HG03442 (cell line): ENCODE measurements around the gene PCAT6.
"Not testable (repeated sequence)": the region's sequence is repeated elsewhere in the genome, so short reads cannot be mapped to it uniquely, and the experiment has no call there.

ENCODE experiments used
- ATAC-seq: cut with Tn5 transposase; IDR thresholded peaks from one replicate; pipeline ENCODE4 v1.9.1; 2021; ENCODE audit warnings: mild to moderate bottlenecking, moderate library complexity; ENCODE audit not compliant: unreplicated experiment

PCAT6 gene

DNA sequence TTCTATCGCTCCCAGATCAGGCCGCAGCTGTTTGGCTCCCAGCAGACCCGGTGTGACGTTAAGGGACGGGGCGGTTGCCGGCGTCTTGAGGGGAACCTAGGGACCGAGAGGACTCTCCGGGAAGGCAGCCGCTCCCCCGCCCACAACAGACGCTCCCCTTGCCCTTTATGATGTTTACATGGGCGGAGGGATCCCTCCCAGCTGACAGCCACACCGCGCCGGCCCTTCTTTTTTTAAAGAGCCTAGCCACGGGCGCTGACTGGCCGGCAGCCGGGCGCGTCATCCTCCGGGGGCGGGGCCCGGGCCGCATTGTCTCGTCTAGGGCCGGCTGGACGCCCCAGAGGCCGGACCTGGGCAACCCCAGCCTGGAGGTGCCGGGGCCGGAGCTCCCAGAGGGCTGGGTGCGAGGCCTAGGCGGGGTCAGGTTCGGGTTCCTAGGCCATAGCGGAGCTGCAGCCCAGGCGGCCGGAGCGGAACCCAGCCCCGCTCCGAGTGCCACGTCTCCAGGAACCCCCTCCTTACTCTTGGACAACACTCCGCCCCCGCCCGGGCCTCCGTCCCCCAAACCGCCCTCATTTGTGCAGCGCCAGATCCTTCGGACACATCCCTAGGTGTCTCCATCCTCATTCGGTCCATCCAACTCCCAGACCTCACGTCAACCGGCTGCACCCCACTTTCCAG lies at the start of gene PCAT6:
Gene PCAT6, plus strand, starts transcription at position 340 of the 681 bp plus-strand sequence.
- peak; percentile 74 for ATAC-seq

GRCh38 chr1:202762019-202762418 lies 48.7 kb upstream of the PCAT6 start:
- no peak for ATAC-seq

DNA sequence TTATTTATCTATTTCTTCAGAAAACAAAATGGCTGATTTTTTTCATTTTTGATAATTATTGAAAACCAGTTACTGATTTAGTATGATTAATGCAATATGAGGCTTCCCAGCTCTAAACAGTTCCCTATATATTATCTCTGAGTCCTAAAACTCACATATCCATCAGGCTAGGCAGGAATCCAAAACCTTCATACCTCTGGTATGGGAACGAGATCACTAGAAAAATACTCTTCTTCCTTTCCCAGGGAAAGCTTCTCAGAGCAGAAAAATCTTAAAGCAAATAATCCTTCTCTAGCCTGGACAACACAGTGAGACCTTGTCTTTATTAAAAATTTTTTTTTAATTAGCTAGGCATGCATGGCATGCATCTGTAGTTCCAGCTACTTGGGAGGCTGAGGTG lies 45.0 kb upstream of the PCAT6 start:
- no peak for ATAC-seq

- ATAC-seq: no peak
Observed at GRCh38 chr1:202770135-202770534, 40.6 kb upstream of the PCAT6 start.

DNA sequence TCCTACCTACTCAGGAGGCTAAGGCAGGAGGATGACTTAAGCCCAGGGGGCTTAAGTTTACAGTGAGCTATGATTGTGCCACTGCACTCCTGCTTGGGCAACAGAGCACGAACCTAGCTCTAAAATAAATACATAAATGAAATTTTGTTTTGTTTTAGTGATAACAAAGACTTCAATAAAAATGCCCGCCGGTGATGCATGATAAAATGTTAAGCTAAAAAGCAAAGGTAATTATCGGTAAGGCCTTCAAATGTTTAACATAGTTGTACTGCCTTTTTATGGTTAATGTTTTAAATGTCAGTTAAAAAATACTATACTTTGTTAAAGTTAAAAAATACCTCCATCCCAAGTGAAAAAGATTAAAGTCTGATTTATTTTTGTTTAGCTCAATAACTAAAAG lies 29.6 kb upstream of the PCAT6 start:
- ATAC-seq: no peak

- no peak for ATAC-seq
Observed at GRCh38 chr1:202786804-202787203, 23.9 kb upstream of the PCAT6 start.

GRCh38 chr1:202788800-202789199 lies 22.0 kb upstream of the PCAT6 start:
- no peak for ATAC-seq

DNA sequence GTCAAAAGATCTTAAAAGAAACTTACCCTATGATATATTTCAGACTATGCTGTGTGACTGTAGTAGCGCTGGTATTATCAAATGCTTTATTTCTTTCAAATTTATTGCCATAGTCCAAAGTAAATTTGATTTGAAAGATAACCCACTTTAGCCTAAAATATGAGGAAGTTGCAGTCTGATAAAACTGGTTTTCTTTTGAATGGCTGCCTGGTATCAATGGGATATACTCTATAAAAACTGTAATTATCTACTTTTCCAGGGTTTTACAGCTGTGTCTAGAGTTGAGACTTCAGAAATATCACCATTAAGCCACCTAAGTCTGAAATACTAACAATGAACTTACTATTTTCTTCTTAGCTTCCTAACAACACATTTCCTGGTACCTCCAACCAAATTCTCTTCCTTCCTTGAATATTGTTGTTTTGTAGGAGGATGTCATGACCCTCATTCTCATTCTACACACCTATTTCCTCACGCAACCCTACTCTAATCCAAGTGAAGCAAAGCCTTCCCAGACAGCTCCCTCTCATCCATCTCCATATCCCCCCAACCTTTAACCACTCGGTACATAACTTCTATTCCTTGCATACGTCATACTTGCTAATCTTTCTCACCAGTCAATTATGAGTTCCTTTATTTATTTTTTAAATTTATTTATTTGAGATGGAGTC lies 19.5 kb upstream of the PCAT6 start:
- no peak for ATAC-seq

DNA sequence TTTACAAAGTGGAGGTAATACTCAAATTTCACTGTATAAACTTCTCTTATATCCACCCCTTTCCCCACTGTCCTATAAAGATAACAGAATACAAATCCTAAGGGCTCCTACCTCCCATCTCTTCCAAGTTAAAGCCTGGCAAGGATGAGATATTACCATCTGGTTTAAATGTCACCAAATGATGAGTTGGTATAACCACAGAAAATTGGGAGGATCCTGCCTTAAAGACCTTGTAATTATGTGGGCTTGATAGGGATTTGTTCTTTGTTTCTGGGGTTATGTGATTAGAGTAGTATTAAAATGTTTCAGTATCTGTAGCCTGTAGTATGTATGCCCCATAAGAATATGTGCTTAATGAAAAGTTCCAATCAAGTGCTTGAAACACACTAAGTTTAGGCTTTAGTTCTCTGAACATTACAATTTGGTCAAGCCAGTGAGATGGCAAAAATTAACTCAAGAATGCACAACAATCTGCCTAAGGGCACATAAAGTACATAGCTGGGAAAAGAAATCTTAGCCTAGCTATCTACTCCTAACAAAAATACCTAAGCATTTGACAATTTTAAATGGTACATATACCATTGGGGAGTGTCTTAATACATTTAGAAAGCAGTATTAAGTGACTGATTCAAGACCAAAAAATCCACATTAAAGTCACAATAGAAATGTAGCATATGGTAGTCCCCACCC lies 16.6 kb upstream of the PCAT6 start:
- ATAC-seq: no peak

DNA sequence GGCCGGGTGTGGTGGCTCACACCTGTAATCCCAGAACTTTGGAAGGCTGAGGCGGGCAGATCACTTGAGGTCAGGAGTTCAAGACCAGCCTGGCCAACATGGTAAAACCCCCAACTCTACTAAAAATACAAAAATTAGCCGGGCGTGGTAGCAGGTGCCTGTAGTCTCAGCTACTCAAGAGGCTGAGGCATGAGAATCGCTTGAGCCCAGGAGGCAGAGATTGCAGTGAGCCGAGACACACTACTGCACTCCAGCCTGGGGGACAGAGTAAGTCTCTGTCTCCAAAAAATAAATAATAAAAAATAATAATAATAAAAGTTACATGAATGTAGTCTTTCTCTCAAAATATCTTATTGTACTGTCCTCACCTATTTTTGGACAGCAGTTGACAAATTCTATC lies 15.8 kb upstream of the PCAT6 start:
- ATAC-seq: not testable (repeated sequence)

DNA sequence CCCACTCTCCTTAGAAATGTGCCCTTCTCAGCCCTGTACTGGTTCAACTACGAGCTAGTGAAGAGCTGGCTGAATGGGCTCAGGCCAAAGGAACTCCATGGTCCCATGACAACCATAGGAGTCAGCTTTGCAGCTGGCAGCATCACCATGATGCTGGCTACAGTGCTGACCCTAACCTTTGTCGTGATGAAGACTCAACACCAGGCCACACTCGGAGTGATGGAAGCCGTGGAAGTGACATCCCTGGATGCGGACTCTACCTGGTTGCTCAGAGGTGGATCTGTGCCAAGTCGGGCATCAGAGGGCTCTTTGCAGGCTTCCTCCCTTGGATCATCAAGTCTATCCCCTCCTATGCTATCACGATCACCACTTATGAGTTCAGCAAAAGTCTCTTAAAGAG lies 14.1 kb upstream of the PCAT6 start:
- ATAC-seq: no peak

- no peak for ATAC-seq
Observed at GRCh38 chr1:202798260-202798659, 12.5 kb upstream of the PCAT6 start.

- no peak for ATAC-seq
Observed at GRCh38 chr1:202798792-202799331, 11.9 kb upstream of the PCAT6 start.

GRCh38 chr1:202800742-202801141 lies 10.0 kb upstream of the PCAT6 start:
- ATAC-seq: no peak

DNA sequence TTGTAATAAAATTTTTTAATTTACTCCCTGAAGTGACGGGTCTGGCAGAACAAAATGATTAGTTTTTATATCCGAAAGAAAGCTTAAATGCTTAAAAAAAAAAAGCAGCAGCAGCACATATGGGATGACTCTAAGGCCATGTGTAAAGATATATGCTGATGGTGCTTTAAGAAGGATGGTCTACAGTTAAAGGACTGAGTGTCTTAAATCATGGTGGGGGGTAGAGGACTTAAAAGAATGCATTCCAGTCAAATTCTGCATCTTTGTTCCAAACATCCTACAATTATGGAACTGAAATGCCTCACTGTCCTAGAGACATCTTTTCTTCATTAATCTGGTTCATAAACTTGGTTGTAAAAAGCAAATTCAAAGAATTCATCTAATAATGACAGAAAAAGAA lies 9.6 kb upstream of the PCAT6 start:
- no peak for ATAC-seq

DNA sequence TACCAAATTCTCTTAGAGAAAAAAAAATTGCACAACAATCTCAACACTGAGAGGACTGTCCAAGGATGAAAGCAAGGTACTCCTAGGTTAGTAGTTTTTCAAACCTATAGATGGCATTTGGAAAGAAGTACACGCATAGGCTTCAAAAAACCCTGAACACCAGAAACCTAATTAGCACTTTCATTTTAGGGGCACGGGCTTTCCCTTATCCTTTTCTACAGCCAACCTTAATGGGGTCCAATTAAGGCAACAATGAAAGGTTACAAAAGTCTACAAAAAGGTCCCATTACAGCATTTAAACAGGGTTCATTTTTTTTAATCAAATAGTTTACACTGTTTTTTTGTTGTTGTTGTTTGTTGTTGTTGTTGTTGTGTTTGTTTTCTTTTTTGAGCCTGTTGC lies 8.7 kb upstream of the PCAT6 start:
- ATAC-seq: no peak

DNA sequence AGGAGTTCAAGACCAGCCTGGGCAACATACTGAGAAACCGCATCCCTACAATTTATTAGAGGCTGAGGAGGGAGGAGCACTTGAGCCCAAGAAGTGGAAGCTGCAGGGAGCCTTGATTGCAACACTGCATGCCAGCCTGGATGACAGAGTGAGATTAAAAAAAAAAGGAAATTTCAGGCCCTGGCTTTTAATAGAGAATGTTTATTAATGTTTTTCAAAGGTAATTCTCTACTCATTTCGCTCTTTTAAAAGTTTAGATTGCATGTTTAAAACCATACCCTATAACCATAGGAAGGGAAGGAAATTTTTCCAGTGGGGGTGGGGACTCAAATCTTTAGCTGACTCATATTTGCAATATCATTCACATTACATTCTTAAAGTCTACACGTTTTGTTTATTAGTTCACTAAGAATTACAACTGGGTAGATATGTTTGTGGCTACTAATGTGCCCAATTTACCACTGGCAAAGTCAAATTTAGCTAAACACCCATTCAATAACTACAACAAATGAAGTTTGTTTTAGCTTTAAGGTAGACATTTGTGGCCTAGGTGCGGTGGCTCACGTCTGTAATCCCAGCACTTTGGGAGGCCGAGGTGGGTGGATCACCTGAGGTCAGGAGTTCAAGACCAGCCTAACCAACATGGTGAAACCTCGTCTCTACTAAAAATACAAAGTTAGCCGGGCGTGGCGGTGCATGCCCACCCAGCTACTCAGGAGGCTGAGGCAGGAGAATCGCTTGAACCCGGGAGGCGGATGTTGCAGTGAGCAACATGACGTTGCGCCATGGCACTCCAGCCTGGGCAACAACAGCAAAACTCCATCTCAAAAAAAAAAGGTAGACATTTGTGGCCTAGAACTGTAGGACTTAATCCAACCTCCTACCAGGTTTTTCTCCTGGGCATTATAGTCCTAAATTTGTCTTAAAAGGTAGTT lies 7.5 kb upstream of the PCAT6 start:
- ATAC-seq: no peak

- no peak for ATAC-seq
Observed at GRCh38 chr1:202804126-202804525, 6.6 kb upstream of the PCAT6 start.

GRCh38 chr1:202805886-202806844 lies 4.6 kb upstream of the PCAT6 start:
- no peak for ATAC-seq
